GM12892 (cell line): ENCODE data around the gene MRPS22.
"Not testable (repeated sequence)": the region's sequence is repeated elsewhere in the genome, so short reads cannot be mapped to it uniquely, and the experiment has no call there.

Experiments
- DNase-seq: peaks from one replicate; pipeline ENCODE4 v3.0.0; 2011; ENCODE audit not compliant: insufficient read length
- FAIRE-seq: peaks from 2 replicates; lab custom pipeline; 2011; peaks lifted over from hg19 to GRCh38; lab: Jason Lieb, UNC
- POLR2A ChIP-seq: IDR thresholded peaks from 2 replicates; pipeline ENCODE4 v1.6.1; 2011; ENCODE audit warnings: low read depth, low read length, control low read depth
- POLR2AphosphoS5 ChIP-seq: IDR thresholded peaks from 2 replicates; pipeline ENCODE4 v1.6.1; 2011; ENCODE audit warnings: low read depth, low read length, control low read depth
- TAF1 ChIP-seq: IDR thresholded peaks from 2 replicates; pipeline ENCODE4 v1.6.1; 2011; ENCODE audit warnings: low read depth, mild to moderate bottlenecking, control low read depth, low read length, borderline replicate concordance

Gene MRPS22

DNA sequence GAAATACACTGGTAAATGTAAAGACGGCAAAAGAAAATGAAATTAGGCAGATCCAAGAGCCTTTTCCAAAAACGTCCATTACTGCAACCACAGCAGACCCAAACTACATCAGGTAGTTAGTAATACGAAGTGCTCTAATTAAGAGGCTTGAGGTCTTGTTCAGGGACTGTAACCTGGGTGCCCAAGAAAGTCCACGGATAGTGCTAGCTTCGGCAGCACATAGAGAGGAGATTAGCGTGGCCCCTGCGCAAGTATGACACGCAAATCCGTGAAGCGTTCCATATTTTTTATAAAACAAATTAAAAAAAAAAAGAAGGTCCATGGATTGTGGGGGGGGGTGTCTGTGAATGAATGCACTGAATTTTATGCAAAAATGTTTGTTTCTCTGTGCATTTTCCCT, 44.3 kb downstream of the MRPS22 start:
- DNase-seq (no peak), FAIRE-seq (no peak)

DNA sequence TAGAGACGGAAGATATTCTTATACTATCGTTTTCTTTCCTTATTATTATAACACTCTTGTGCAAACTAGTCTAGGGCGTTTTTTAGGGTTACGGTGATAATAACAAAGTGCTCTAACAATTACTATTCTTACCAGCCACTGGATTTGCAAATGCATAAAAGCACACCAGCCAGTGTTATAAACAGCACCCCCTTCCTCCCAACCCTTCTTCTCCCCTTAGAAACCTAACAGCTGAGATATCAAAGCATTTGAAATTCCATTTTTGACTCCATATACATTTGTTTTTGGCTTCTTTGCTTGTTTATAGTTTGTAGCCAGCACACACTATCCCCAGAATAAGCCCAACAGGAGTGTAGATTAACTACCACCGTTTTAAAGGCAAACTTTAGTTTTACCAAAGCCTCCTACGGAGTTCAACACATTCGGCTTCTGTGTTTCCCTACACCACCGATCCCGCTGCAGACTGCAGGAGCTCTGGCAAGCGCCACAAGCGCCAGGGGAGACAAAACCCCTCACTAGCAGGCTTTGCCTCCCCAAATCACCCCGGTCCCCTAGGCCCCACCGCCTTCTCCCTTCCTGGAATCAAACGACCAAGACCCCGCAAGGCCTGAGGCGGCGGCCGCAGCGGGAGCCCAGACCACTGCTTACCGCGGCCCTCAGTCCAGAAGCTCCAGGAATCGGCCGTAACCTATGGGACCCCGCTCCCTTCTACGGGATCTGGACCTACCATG, 45.2 kb downstream of the MRPS22 start:
- no peak for TF ChIP-seq POLR2AphosphoS5
- no peak for TF ChIP-seq TAF1
- TF ChIP-seq POLR2A: no peak
- no peak for FAIRE-seq
- no peak for DNase-seq

More for the DNA sequence above, 44.3 kb downstream of the MRPS22 start:
- TF ChIP-seq TAF1: no peak
- TF ChIP-seq POLR2AphosphoS5: no peak
- no peak for TF ChIP-seq POLR2A

DNA sequence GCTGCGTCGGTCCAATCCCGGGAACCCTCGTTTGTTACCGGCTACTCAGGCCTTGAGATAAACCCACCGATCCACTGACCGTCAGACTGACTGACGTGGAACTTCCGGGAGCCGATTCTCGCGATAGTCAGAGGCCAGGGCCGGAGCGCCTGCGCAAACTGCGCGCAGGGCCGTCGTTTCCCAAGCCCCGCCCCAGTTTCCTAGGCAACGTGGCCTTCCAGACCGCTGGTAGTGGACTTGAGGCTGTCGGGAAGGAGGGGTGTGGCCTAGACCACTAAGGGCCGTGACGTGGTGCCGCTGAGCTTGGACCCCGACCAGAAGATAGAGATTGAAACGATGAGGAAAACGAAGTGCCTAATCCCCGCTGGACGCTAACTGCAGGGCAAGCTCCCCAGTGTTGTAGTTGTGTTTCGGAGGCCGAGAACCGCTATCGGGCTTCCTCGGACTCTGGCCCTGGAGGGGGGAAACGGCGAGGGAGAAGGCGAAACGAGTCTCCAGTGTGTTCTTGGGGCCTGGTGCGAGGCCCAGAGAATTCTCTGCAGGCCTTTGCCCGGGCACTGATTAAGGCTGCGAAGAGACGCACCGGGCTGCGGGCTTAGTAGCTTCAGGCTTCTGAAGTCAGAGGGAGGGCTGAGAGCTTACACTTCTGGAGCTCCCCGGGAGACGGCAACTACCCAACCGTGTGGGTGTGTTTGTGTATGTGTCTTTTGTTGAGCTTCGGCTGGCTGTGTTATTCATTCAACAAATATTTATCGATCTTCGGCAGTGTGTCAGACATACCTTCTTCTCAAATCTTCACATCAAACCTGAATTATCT, 45.9 kb downstream of the MRPS22 start, which contains the start of gene COPB2:
Gene COPB2 (minus strand): TSS at position 96 of the 817 bp plus-strand sequence. CDS start 97 bp downstream, outside the sequence.
- FAIRE-seq (peak; percentile 97), DNase-seq (peak; percentile 78)

DNA sequence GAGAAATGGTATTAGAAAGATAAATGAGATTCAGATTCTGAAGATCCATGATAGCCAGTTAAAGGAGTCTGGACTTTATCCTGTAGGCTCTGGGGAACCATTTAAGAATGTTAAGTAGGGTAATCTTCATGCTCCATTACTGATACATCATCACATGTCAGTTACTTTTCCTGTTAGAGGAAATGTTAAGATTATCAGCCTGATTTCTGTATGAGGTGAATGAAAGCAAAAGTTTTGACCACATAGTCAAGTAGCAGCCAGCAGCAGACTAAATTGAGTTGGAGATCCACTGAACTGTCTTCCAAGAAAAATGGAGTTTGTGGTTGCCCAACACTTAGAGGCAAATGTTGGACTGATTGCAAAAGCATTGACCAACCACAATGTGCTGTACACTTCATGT, 50.3 kb downstream of the MRPS22 start:
- TF ChIP-seq POLR2AphosphoS5 (no peak), TAF1 (no peak), POLR2A (no peak)
- FAIRE-seq: no peak
- DNase-seq: no peak

More for the DNA sequence above, 45.9 kb downstream of the MRPS22 start, which contains the start of gene COPB2:
- TF ChIP-seq POLR2A (peak; percentile 93), POLR2AphosphoS5 (peak; percentile 87), TAF1 (peak; percentile 84)

GRCh38 chr3:139396707-139397106, 52.9 kb downstream of the MRPS22 start:
- no peak for FAIRE-seq
- no peak for TF ChIP-seq POLR2AphosphoS5
- no peak for TF ChIP-seq TAF1
- TF ChIP-seq POLR2A: no peak
- DNase-seq: no peak

GRCh38 chr3:139401155-139401554, 57.3 kb downstream of the MRPS22 start:
- not testable (repeated sequence) for DNase-seq, FAIRE-seq
